Measurements from ENCODE around the gene MTERF1. TPM values are rescaled to one million over a fixed set of nuclear protein-coding genes. Genes with fewer than 3 reads are reported as not detected.

The MTERF1 gene
- total and polyA plus RNA-seq, 9 of the 15 experiments (the other 6 are each of a cell fraction or from before 2014, with no cell fraction given), result 15.7 to 49.2 (median 29.1) TPM

GRCh38 chr7:91835091-91835825 lies 45.2 kb downstream of the MTERF1 start (continued):
- TF ChIP-seq NEUROD1 (IDR thresholded peaks at IDR 0.05; ENCODE audit: borderline replicate concordance, low read depth, low read length, partially characterized antibody) (no peak), ZNF384 (IDR thresholded peaks at IDR 0.05; ENCODE audit: low read depth, low read length) (no peak), ZNF24 (IDR thresholded peaks at IDR 0.05) (no peak), PURB (CRISPR knock-in tag; IDR thresholded peaks at IDR 0.05; ENCODE audit: low read depth) (no peak), FOXK2 (conservative IDR thresholded peaks at IDR 0.05 in 1 of 2, IDR thresholded peaks at IDR 0.05 in 1 of 2; ENCODE audit: low read depth in 2 of 2) (no peak)

GRCh38 chr7:91832493-91833045 lies 47.9 kb downstream of the MTERF1 start:
- H2AFZ ChIP-seq (ENCODE audit: low read depth, low read length), result no peak overlapping the region
- DNase-seq (ENCODE audit: extremely low read depth in 1 of 4, low spot score in 3 of 4), result no peak
- no peak overlapping the region for H3K9ac ChIP-seq (ENCODE audit: insufficient read depth in 1 of 2, low read depth in 2 of 2, low read length in 2 of 2)
- no peaks in the 10 kb centered on the region for H3K4me1 ChIP-seq (replicated peaks in 1 of 2; ENCODE audit: control insufficient read depth in 2 of 2, insufficient read depth in 2 of 2, low read length in 2 of 2)
- 13% methylated on average over 7 of the region's 7 CpGs for WGBS (ENCODE audit: insufficient coverage, low coverage, missing lambda C conversion rate)
- H3K9me3 ChIP-seq (replicated peaks; ENCODE audit: control insufficient read depth, insufficient read depth, low read depth, low read length), result no peaks in the 10 kb centered on the region
- H3K4me3 ChIP-seq, result no peak overlapping the region
- H4K20me1 ChIP-seq (replicated peaks; ENCODE audit: control insufficient read depth, insufficient read depth, low read length), result no peaks in the 10 kb centered on the region
- no peaks in the 10 kb centered on the region for H3K36me3 ChIP-seq (ENCODE audit: control insufficient read depth, insufficient read depth, low read length)
- ATAC-seq, result no peak
- ChIA-PET POLR2A (interaction anchor here (1.3 kb wide), 1 partner anchor 48 kb away, joined by 3 read pairs; the partner anchor contains the start of gene MTERF1), CTCF (ENCODE audit: low intra/inter-chr PET ratio) (no interaction called here)
- no peak overlapping the region for H3K4me2 ChIP-seq (ENCODE audit: insufficient read depth, low read length)
- FAIRE-seq, result no peak
- peaks cover 6 to 17% of the 10 kb centered on the region in 2 experiments; a peak in 4 of 5 replicates for H3K27me3 ChIP-seq (ENCODE audit: control insufficient read depth in 2 of 2, insufficient read depth in 2 of 2, low read length in 2 of 2)
- no peak overlapping the region for H3K27ac ChIP-seq (ENCODE audit: extremely low read depth, low read depth, low read length)
- no peaks in the 10 kb centered on the region for H3K9me1 ChIP-seq (ENCODE audit: control insufficient read depth, insufficient read depth, low read length)
- no peaks in the 10 kb centered on the region for H3K79me2 ChIP-seq (ENCODE audit: control insufficient read depth, insufficient read depth, low read length)
- in situ Hi-C loops (cut with MboI), result loop anchor here (10.0 kb wide), 1 partner anchor 592 kb away; no protein-coding TSS in a partner anchor
- intact Hi-C loops (cut with micrococcal nuclease), result no loop called here
- BruUV-seq (replicated peaks), result no TSS peak
- TF ChIP-seq ZFP91 (CRISPR knock-in tag; IDR thresholded peaks at IDR 0.05) (no peak), NELFE (IDR thresholded peaks at IDR 0.05; ENCODE audit: insufficient read depth, insufficient read length) (no peak), DPF2 (IDR thresholded peaks at IDR 0.05) (no peak), ERF (CRISPR knock-in tag; IDR thresholded peaks at IDR 0.05) (no peak), ARID3B (CRISPR knock-in tag; IDR thresholded peaks at IDR 0.05; ENCODE audit: borderline replicate concordance) (no peak), MIER1 (IDR thresholded peaks at IDR 0.05; ENCODE audit: low read depth) (no peak), ZNF696 (CRISPR knock-in tag; conservative IDR thresholded peaks at IDR 0.05) (no peak), CEBPB (tag; IDR thresholded peaks at IDR 0.05) (no peak)

Data from K562 (cell line).